Measurements from ENCODE around the gene PRRC2C. TPM values are rescaled to one million over a fixed set of nuclear protein-coding genes. Genes with fewer than 3 reads are reported as not detected.

The PRRC2C gene
- total and polyA plus RNA-seq, 10 donors: 30.1 to 216 (median 163) TPM

GRCh38 chr1:171637928-171638576 is 152.7 kb downstream of the PRRC2C start:
- H3K27ac ChIP-seq: no peak overlapping the region

GRCh38 chr1:171640225-171640624 is 154.9 kb downstream of the PRRC2C start:
- Histone ChIP-seq H3K4me1 (peaks cover 0 to 14% (median 7%) of the 10 kb centered on the region in 6 donors), H3K4me3 (no peak overlapping the region), H3K27me3 (replicated peaks in 1 of 7) (peaks cover 0 to 10% (median 0%) of the 10 kb centered on the region in 7 donors), H3K27ac (no peak overlapping the region), H3K9me3 (no peaks in the 10 kb centered on the region), H3K36me3 (no peaks in the 10 kb centered on the region)
- intact Hi-C loops (cut with DNase I; ENCODE audit: low total_unique reads): loop anchor here (10.0 kb wide), 1 partner anchor 345 kb away; no protein-coding TSS in a partner anchor
- 86 to 95% (median 94%) methylated on average over 1 of the region's 1 CpG for WGBS, 5 donors
- no peak for TF ChIP-seq POLR2AphosphoS5 (IDR thresholded peaks at IDR 0.05)
- DNase-seq: no peak

More at GRCh38 chr1:171637928-171638576, 152.7 kb downstream of the PRRC2C start:
- Histone ChIP-seq H3K4me1 (no peaks in the 10 kb centered on the region), H3K36me3 (no peaks in the 10 kb centered on the region), H3K4me3 (no peak overlapping the region), H3K27me3 (replicated peaks in 1 of 7) (peaks cover 0 to 8% (median 0%) of the 10 kb centered on the region in 7 donors), H3K9me3 (no peaks in the 10 kb centered on the region)
- 65 to 79% (median 72%) methylated on average over 4 of the region's 4 CpGs for WGBS, 5 donors
- TF ChIP-seq POLR2A (IDR thresholded peaks at IDR 0.05) (no peak), CTCF (IDR thresholded peaks at IDR 0.05 in 8 of 11, conservative IDR thresholded peaks at IDR 0.05 in 3 of 11) (no peak), POLR2AphosphoS5 (IDR thresholded peaks at IDR 0.05) (no peak)
- intact Hi-C loops (cut with DNase I; ENCODE audit: low total_unique reads): no loop called here
- DNase-seq: no peak

GRCh38 chr1:171641076-171641864 is 155.9 kb downstream of the PRRC2C start:
- Histone ChIP-seq H3K9me3 (no peaks in the 10 kb centered on the region), H3K4me1 (peaks cover 0 to 18% (median 10%) of the 10 kb centered on the region in 6 donors), H3K27ac (no peak overlapping the region), H3K27me3 (replicated peaks in 1 of 7) (peaks cover 0 to 10% (median 0%) of the 10 kb centered on the region in 7 donors), H3K4me3 (no peak overlapping the region), H3K36me3 (no peaks in the 10 kb centered on the region)
- no peak for DNase-seq
- intact Hi-C loops (cut with DNase I; ENCODE audit: low total_unique reads): loop anchor here (10.0 kb wide), 1 partner anchor 344 kb away; no protein-coding TSS in a partner anchor
- WGBS, 5 donors: 65 to 88% (median 70%) methylated on average over 10 of the region's 10 CpGs
- no peak for TF ChIP-seq POLR2AphosphoS5 (IDR thresholded peaks at IDR 0.05)
- no peak for TF ChIP-seq CTCF (IDR thresholded peaks at IDR 0.05 in 8 of 11, conservative IDR thresholded peaks at IDR 0.05 in 3 of 11)
- no peak for TF ChIP-seq POLR2A (IDR thresholded peaks at IDR 0.05)

GRCh38 chr1:171642197-171642596 is 156.9 kb downstream of the PRRC2C start:
- intact Hi-C loops (cut with DNase I; ENCODE audit: low total_unique reads): loop anchor here (10.0 kb wide), 1 partner anchor 343 kb away; no protein-coding TSS in a partner anchor
- H3K36me3 ChIP-seq: no peaks in the 10 kb centered on the region
- TF ChIP-seq POLR2A (IDR thresholded peaks at IDR 0.05) (no peak), POLR2AphosphoS5 (IDR thresholded peaks at IDR 0.05) (no peak)
- H3K4me1 ChIP-seq: peaks cover 0 to 18% (median 10%) of the 10 kb centered on the region in 6 donors
- H3K27ac ChIP-seq: no peak overlapping the region
- peaks cover 0 to 10% (median 0%) of the 10 kb centered on the region in 7 donors for H3K27me3 ChIP-seq (replicated peaks in 1 of 7)
- 83 to 91% (median 86%) methylated on average over 4 of the region's 4 CpGs for WGBS, 5 donors
- DNase-seq: no peak
- no peak overlapping the region for H3K4me3 ChIP-seq
- H3K9me3 ChIP-seq: no peaks in the 10 kb centered on the region

Small RNAs within 50 kb of the gene (small RNA-seq; reads per million reads assigned to genes)
- gene CYCSP53: 0 reads per million in 4 donors

Other genes starting within 250 kb of the PRRC2C start
- not detected for gene FMO1, start 237.0 kb upstream of the PRRC2C start, total RNA-seq
- under 1 TPM; 0.17 to 0.30 (median 0.22) TPM for gene FMO1, start 237.0 kb upstream of the PRRC2C start, polyA plus RNA-seq
- gene FMO4, start 171.3 kb upstream of the PRRC2C start, total RNA-seq: 10 to 100 TPM in 1 of 7 donors, 1 to 10 TPM in 6; 2.0 to 10.8 (median 4.6) TPM
- 1 to 10 TPM; 3.0 to 3.5 (median 3.0) TPM for gene FMO4, start 171.3 kb upstream of the PRRC2C start, polyA plus RNA-seq
- gene MYOCOS, start 136.7 kb downstream of the PRRC2C start, total RNA-seq: not detected
- not detected for gene MYOCOS, start 136.7 kb downstream of the PRRC2C start, polyA plus RNA-seq
- gene MYOC, start 167.2 kb downstream of the PRRC2C start, total RNA-seq: not detected
- under 1 TPM in 1 of 3 donors, not detected in 2; 0.10 TPM for gene MYOC, start 167.2 kb downstream of the PRRC2C start, polyA plus RNA-seq